ENCODE results near the gene ANKMY1. TPM values are rescaled to one million over a fixed set of nuclear protein-coding genes. Genes with fewer than 3 reads are reported as not detected.

ANKMY1 gene
- total and polyA plus RNA-seq, 3 experiments from 2014 or later: 15.8 to 27.9 (median 22.4) TPM

GRCh38 chr2:240602266-240603050 is 44.7 kb upstream of the ANKMY1 start:
- H3K27me3 ChIP-seq (ENCODE audit: insufficient read depth, low read length, poor library complexity, severe bottlenecking): no peaks in the 10 kb centered on the region
- Mint-ChIP-seq H3K36me3 (peaks cover 0 to 43% (median 0%) of the 10 kb centered on the region in 3 donors), H3K4me1 (no peaks in the 10 kb centered on the region), H3K27me3 (no peaks in the 10 kb centered on the region), H3K27ac (no peak overlapping the region), H3K4me3 (no peak overlapping the region), H3K9me3 (no peaks in the 10 kb centered on the region)
- no peaks in the 10 kb centered on the region for H3K9me3 ChIP-seq (ENCODE audit: low read length)
- POLR2A ChIA-PET: interaction anchor here (0.6 kb wide), 1 partner anchor 25 kb away, joined by 7 read pairs; no protein-coding TSS in a partner anchor
- no peaks in the 10 kb centered on the region for H3K4me1 ChIP-seq (ENCODE audit: insufficient read depth, low read length)
- CTCF ChIA-PET: interaction anchor here (0.7 to 1.2 kb wide), 2 partner anchors 15 to 88 kb away, joined by 3 read pairs; no protein-coding TSS in a partner anchor
- no peaks in the 10 kb centered on the region for H3K36me3 ChIP-seq (ENCODE audit: insufficient read depth, low read length)
- H3K4me3 ChIP-seq (ENCODE audit: low read length): no peak overlapping the region
- DNase-seq: peak in 1 of 5 donors; percentile 39
- no peak overlapping the region for H3K27ac ChIP-seq (ENCODE audit: low read depth, low read length)

GRCh38 chr2:240601831-240602160 is 44.0 kb upstream of the ANKMY1 start:
- Mint-ChIP-seq H3K27ac (no peak overlapping the region), H3K27me3 (no peaks in the 10 kb centered on the region), H3K36me3 (peaks cover 0 to 48% (median 0%) of the 10 kb centered on the region in 3 donors), H3K4me1 (no peaks in the 10 kb centered on the region), H3K9me3 (no peaks in the 10 kb centered on the region), H3K4me3 (no peak overlapping the region)
- no peak overlapping the region for H3K4me3 ChIP-seq (ENCODE audit: low read length)
- H3K36me3 ChIP-seq (ENCODE audit: insufficient read depth, low read length): no peaks in the 10 kb centered on the region
- ChIA-PET POLR2A (interaction anchor here (0.6 kb wide), 1 partner anchor 25 kb away, joined by 7 read pairs; no protein-coding TSS in a partner anchor), CTCF (no interaction called here)
- no peaks in the 10 kb centered on the region for H3K27me3 ChIP-seq (ENCODE audit: insufficient read depth, low read length, poor library complexity, severe bottlenecking)
- no peaks in the 10 kb centered on the region for H3K4me1 ChIP-seq (ENCODE audit: insufficient read depth, low read length)
- peak in 1 of 5 donors; percentile 23 for DNase-seq
- H3K9me3 ChIP-seq (ENCODE audit: low read length): no peaks in the 10 kb centered on the region
- H3K27ac ChIP-seq (ENCODE audit: low read depth, low read length): no peak overlapping the region

GRCh38 chr2:240601061-240601830 is 43.5 kb upstream of the ANKMY1 start:
- no peak overlapping the region for H3K27ac ChIP-seq (ENCODE audit: low read depth, low read length)
- POLR2A ChIA-PET: no interaction called here
- H3K27me3 Mint-ChIP-seq: no peaks in the 10 kb centered on the region
- H3K4me1 Mint-ChIP-seq: no peaks in the 10 kb centered on the region
- CTCF ChIA-PET: no interaction called here
- peak overlapping the region in 1 of 8 donors; percentile 21 for H3K27ac Mint-ChIP-seq
- no peak overlapping the region for H3K4me3 Mint-ChIP-seq
- H3K36me3 Mint-ChIP-seq: peaks cover 0 to 52% (median 0%) of the 10 kb centered on the region in 3 donors
- peak in 1 of 5 donors; percentile 36 for DNase-seq
- no peak overlapping the region for H3K4me3 ChIP-seq (ENCODE audit: low read length)
- H3K9me3 Mint-ChIP-seq: no peaks in the 10 kb centered on the region
- no peaks in the 10 kb centered on the region for H3K27me3 ChIP-seq (ENCODE audit: insufficient read depth, low read length, poor library complexity, severe bottlenecking)
- no peaks in the 10 kb centered on the region for H3K36me3 ChIP-seq (ENCODE audit: insufficient read depth, low read length)
- no peaks in the 10 kb centered on the region for H3K9me3 ChIP-seq (ENCODE audit: low read length)
- no peaks in the 10 kb centered on the region for H3K4me1 ChIP-seq (ENCODE audit: insufficient read depth, low read length)

GRCh38 chr2:240600451-240600961 is 42.7 kb upstream of the ANKMY1 start:
- H3K36me3 Mint-ChIP-seq: peaks cover 0 to 59% (median 0%) of the 10 kb centered on the region in 3 donors
- H3K36me3 ChIP-seq (ENCODE audit: insufficient read depth, low read length): no peaks in the 10 kb centered on the region
- H3K27me3 ChIP-seq (ENCODE audit: insufficient read depth, low read length, poor library complexity, severe bottlenecking): no peaks in the 10 kb centered on the region
- peak in 1 of 5 donors; percentile 39 for DNase-seq
- no peaks in the 10 kb centered on the region for H3K4me1 ChIP-seq (ENCODE audit: insufficient read depth, low read length)
- H3K27ac ChIP-seq (ENCODE audit: low read depth, low read length): no peak overlapping the region
- no peak overlapping the region for H3K27ac Mint-ChIP-seq
- H3K27me3 Mint-ChIP-seq: no peaks in the 10 kb centered on the region
- no peaks in the 10 kb centered on the region for H3K4me1 Mint-ChIP-seq
- POLR2A ChIA-PET: no interaction called here
- H3K4me3 ChIP-seq (ENCODE audit: low read length): no peak overlapping the region
- CTCF ChIA-PET: no interaction called here
- no peaks in the 10 kb centered on the region for H3K9me3 ChIP-seq (ENCODE audit: low read length)
- no peak overlapping the region for H3K4me3 Mint-ChIP-seq
- H3K9me3 Mint-ChIP-seq: no peaks in the 10 kb centered on the region

- POLR2A ChIA-PET: no interaction called here
- H3K9me3 Mint-ChIP-seq: no peaks in the 10 kb centered on the region
- Histone ChIP-seq H3K36me3 (ENCODE audit: insufficient read depth, low read length) (no peaks in the 10 kb centered on the region), H3K4me1 (ENCODE audit: insufficient read depth, low read length) (no peaks in the 10 kb centered on the region), H3K27me3 (ENCODE audit: insufficient read depth, low read length, poor library complexity, severe bottlenecking) (no peaks in the 10 kb centered on the region), H3K9me3 (ENCODE audit: low read length) (no peaks in the 10 kb centered on the region), H3K4me3 (ENCODE audit: low read length) (no peak overlapping the region), H3K27ac (ENCODE audit: low read depth, low read length) (no peak overlapping the region)
- peak in 1 of 5 donors; percentile 23 for DNase-seq
- CTCF ChIA-PET: interaction anchor here (1.2 kb wide), 1 partner anchor 9 kb away, joined by 3 read pairs; no protein-coding TSS in a partner anchor
- no peak overlapping the region for H3K4me3 Mint-ChIP-seq
- H3K27me3 Mint-ChIP-seq: no peaks in the 10 kb centered on the region
- peaks cover 0 to 65% (median 0%) of the 10 kb centered on the region in 3 donors for H3K36me3 Mint-ChIP-seq
- H3K4me1 Mint-ChIP-seq: no peaks in the 10 kb centered on the region
- peak overlapping the region in 1 of 8 donors; percentile 41 for H3K27ac Mint-ChIP-seq
Measured at GRCh38 chr2:240599141-240599583, 41.4 kb upstream of the ANKMY1 start.

- DNase-seq: peak in 1 of 5 donors; percentile 37
- Mint-ChIP-seq H3K4me3 (no peak overlapping the region), H3K9me3 (no peaks in the 10 kb centered on the region), H3K36me3 (peaks cover 0 to 72% (median 0%) of the 10 kb centered on the region in 3 donors), H3K4me1 (no peaks in the 10 kb centered on the region), H3K27ac (no peak overlapping the region), H3K27me3 (no peaks in the 10 kb centered on the region)
- no peak overlapping the region for H3K4me3 ChIP-seq (ENCODE audit: low read length)
- no peaks in the 10 kb centered on the region for H3K36me3 ChIP-seq (ENCODE audit: insufficient read depth, low read length)
- H3K27ac ChIP-seq (ENCODE audit: low read depth, low read length): no peak overlapping the region
- ChIA-PET POLR2A (no interaction called here), CTCF (interaction anchor here (1.2 kb wide), 1 partner anchor 10 kb away, joined by 3 read pairs; no protein-coding TSS in a partner anchor)
- no peaks in the 10 kb centered on the region for H3K9me3 ChIP-seq (ENCODE audit: low read length)
- no peaks in the 10 kb centered on the region for H3K4me1 ChIP-seq (ENCODE audit: insufficient read depth, low read length)
- no peaks in the 10 kb centered on the region for H3K27me3 ChIP-seq (ENCODE audit: insufficient read depth, low read length, poor library complexity, severe bottlenecking)
Measured at GRCh38 chr2:240598311-240598911, 40.6 kb upstream of the ANKMY1 start.

- no peaks in the 10 kb centered on the region for H3K4me1 ChIP-seq (ENCODE audit: insufficient read depth, low read length)
- ChIA-PET POLR2A (no interaction called here), CTCF (interaction anchor here (1.4 kb wide), 1 partner anchor 84 kb away, joined by 4 read pairs; no protein-coding TSS in a partner anchor)
- H3K27me3 ChIP-seq (ENCODE audit: insufficient read depth, low read length, poor library complexity, severe bottlenecking): no peaks in the 10 kb centered on the region
- Mint-ChIP-seq H3K9me3 (no peaks in the 10 kb centered on the region), H3K4me3 (no peak overlapping the region), H3K27me3 (no peaks in the 10 kb centered on the region), H3K36me3 (peaks cover 0 to 78% (median 0%) of the 10 kb centered on the region in 3 donors), H3K27ac (no peak overlapping the region), H3K4me1 (peaks cover 0 to 2% (median under 1%) of the 10 kb centered on the region in 3 donors)
- H3K27ac ChIP-seq (ENCODE audit: low read depth, low read length): no peak overlapping the region
- no peak overlapping the region for H3K4me3 ChIP-seq (ENCODE audit: low read length)
- DNase-seq: peak in 1 of 5 donors; percentile 26
- H3K36me3 ChIP-seq (ENCODE audit: insufficient read depth, low read length): peaks cover 3% of the 10 kb centered on the region
- no peaks in the 10 kb centered on the region for H3K9me3 ChIP-seq (ENCODE audit: low read length)
Measured at GRCh38 chr2:240597419-240598181, 39.8 kb upstream of the ANKMY1 start.

Measured in CD8-positive, alpha-beta memory T cell (primary cell).